Ovary (tissue), 10 donors: ENCODE results near the gene S100PBP. TPM values are rescaled to one million over a fixed set of nuclear protein-coding genes. Genes with fewer than 3 reads are reported as not detected.

ENCODE experiments used
- DNase-seq, 5 donors: peaks; one replicate each; pipeline ENCODE4 v3.0.0-alpha.2; 2019 to 2020
- H3K27ac ChIP-seq, 2 donors: fragments of 200-600 bp; one replicate each; pipeline versions ENCODE4 v1.5.1 to v1.8.0; 2019 to 2022
- H3K27me3 ChIP-seq: fragments of 200-600 bp; one replicate; pipeline ENCODE4 v1.8.0; 2022
- H3K36me3 ChIP-seq: fragments of 200-600 bp; sonication (generic); one replicate; pipeline ENCODE4 v1.5.1; 2019
- H3K4me1 ChIP-seq: one replicate; pipeline ENCODE4 v1.8.1; 2013; ENCODE audit warnings: mild to moderate bottlenecking, moderate library complexity; ENCODE audit not compliant: insufficient read depth
- H3K4me3 ChIP-seq: fragments of 200-600 bp; sonication (generic); one replicate; pipeline ENCODE4 v1.5.1; 2017
- H3K9me3 ChIP-seq, 2 donors: fragments of 200-600 bp in 1 of 2; sonication (generic) in 1 of 2; one replicate each; pipeline versions ENCODE4 v1.5.1 to v1.8.1; 2013 to 2019; ENCODE audit warnings: mild to moderate bottlenecking in 1 of 2, moderate library complexity in 1 of 2
- EP300 ChIP-seq: sonication (generic); formaldehyde crosslinking; IDR thresholded peaks from one replicate; pipeline ENCODE4 v1.6.1; 2017; ENCODE audit warnings: antibody characterized with exemption
- POLR2A ChIP-seq: fragments of 450-650 bp; IDR thresholded peaks from one replicate; pipeline ENCODE4 v1.6.1; 2017; ENCODE audit warnings: antibody characterized with exemption, mild to moderate bottlenecking, moderate library complexity
- WGBS, 3 donors: extraction: QIAGEN DNeasy Blood & Tissue Kit in 1 of 3; methylation state at CpG; one replicate each; pipeline versions ENCODE4 v1.1.5 to v1.1.7; 2013 to 2017; 5-methylcytosine and 5-hydroxymethylcytosine counted together
- intact Hi-C, 4 donors: fragments of 100-400 bp; cut with DNase I; formaldehyde crosslinking; loops; one replicate each; pipeline versions ENCODE4 v1.11.0 to v1.15.1; 2022 to 2023
- long read RNA-seq, 3 donors: library from polyadenylated mRNA in 2 of 3; unstranded in 2 of 3; transcript quantifications; one replicate each; pipeline ENCODE4 v2.0.0 and lab custom pipeline, GENCODE V29; 2021 to 2026
- polyA plus RNA-seq, 2 donors: library from polyadenylated mRNA; stranded (reverse); fragments of 200-250 nt in 1 of 2; fragments of 350-450 nt in 1 of 2; fragmentation: Illumina TruSeq in 1 of 2; extraction: RNeasy Lipid Tissue Mini Kit (QIAGEN cat#74804) in 1 of 2; gene quantifications; one replicate each; pipeline ENCODE4 v1.2.3, GENCODE V29; 2013 to 2014
- total RNA-seq, 7 donors: library from RNA; depleted of rRNA in 2 of 7; stranded (reverse); fragments of >200 nt in 2 of 7; fragmentation: NEBNext Ultra II Directional in 3 of 7; extraction: Animal tissue kit (Norgen Biotek cat#: 25700) in 3 of 7; gene quantifications; one replicate each; pipeline versions ENCODE4 v1.1.0 to v1.2.4, GENCODE V29; 2016 to 2023
- TF ChIP-seq, protein P1 (sequence below), 3 donors: fragments of 450-650 bp in 2 of 3; fragments of 200-600 bp in 1 of 3; IDR thresholded peaks; one replicate each; pipeline versions ENCODE4 v1.5.1 to v1.8.0; 2016 to 2022; ENCODE audit warnings: antibody characterized with exemption in 3 of 3, mild to moderate bottlenecking in 1 of 3
- donor health status: DM: no; HTN: no; CAD: no; lungs with moderate emphysema.
- donor health status: DM: no; HTN: no; CAD: no.
- donor health status: Bipolar disorder and iron deficiency.
- donor health status: DM: yes; HTN: yes; CAD: no.
- donor health status: DM: no; HTN: no; CAD: no.
- donor health status: DM: yes; HTN: yes; CAD: no.

The S100PBP gene
- total RNA-seq = 10 to 100 TPM; 24.8 to 64.2 (median 42.6) TPM
- polyA plus RNA-seq = 10 to 100 TPM; 18.1 to 47.0 TPM
- long read RNA-seq, donor 1, full-length matches to known transcripts = 7 of 59 reads
- long read RNA-seq, donor 1, partial matches to known transcripts = 32 of 59 reads
- long read RNA-seq, donor 1, other reads (novel, unspliced or antisense) = 20 of 59 reads
- long read RNA-seq, donor 2, full-length matches to known transcripts = 33 of 80 reads
- long read RNA-seq, donor 2, partial matches to known transcripts = 30 of 80 reads
- long read RNA-seq, donor 2, other reads (novel, unspliced or antisense) = 17 of 80 reads
- long read RNA-seq, donor 3, full-length matches to known transcripts = 18 of 41 reads
- long read RNA-seq, donor 3, partial matches to known transcripts = 4 of 41 reads
- long read RNA-seq, donor 3, other reads (novel, unspliced or antisense) = 19 of 41 reads

DNA sequence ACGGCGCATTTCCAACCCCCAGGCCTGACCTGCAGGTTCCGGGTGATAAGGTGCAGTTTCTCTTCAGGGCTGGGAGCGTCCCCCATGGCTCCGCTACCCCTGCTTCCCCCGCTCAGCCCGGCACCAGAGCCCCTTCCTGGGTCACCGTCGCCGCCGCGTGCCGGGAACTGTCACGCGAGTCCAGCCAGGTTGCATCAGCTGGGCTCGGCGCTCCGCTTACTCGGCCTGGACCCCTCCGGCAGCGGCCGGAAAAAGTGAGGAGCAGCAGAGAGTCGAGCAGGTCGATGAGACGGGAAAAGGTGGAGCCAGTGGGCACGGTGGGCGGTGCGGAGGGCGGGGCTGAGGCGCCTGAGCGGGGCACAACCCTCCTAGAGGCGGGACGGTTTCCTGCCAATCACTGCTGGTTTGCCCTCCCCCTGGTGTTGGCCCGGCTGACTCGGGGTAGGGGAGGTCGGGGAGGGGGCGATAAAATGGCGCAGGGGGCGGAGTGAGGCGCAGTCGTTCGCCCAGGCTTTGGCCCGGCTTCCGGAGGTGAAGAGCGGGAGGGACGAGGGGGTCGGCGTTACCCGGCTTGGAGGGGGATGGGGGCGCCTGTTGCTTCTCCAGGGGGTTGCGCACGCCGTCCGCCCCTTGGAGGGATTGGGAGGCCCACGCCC lies at the start of gene S100PBP, which contains the start of gene YARS1:
S100PBP (plus strand) TSS at position 495 of the 656 bp plus-strand sequence. CDS start 8,447 bp downstream, outside the sequence.
YARS1 (minus strand) TSS at position 200 of the 656 bp plus-strand sequence; CDS start at position 86, 114 bp downstream.
- H3K36me3 ChIP-seq = no peaks in the 10 kb centered on the region
- H3K4me1 ChIP-seq = peaks cover 12% of the 10 kb centered on the region
- peak within 1 kb of the TSS; percentile 95 for H3K4me3 ChIP-seq
- peak within 1 kb of the TSS; percentile 86 to 89 for H3K27ac ChIP-seq
- DNase-seq = peak; percentile 99 to 100 (median 99)
- H3K27me3 ChIP-seq = no peaks in the 10 kb centered on the region
- WGBS, 3 donors = 0 to 2% (median 0%) methylated on average over 50 to 55 of the region's 55 CpGs
- intact Hi-C loops = no loop called here
- TF ChIP-seq EP300 (no peak), POLR2A (peak; percentile 59)
- TF ChIP-seq, protein P1, sequence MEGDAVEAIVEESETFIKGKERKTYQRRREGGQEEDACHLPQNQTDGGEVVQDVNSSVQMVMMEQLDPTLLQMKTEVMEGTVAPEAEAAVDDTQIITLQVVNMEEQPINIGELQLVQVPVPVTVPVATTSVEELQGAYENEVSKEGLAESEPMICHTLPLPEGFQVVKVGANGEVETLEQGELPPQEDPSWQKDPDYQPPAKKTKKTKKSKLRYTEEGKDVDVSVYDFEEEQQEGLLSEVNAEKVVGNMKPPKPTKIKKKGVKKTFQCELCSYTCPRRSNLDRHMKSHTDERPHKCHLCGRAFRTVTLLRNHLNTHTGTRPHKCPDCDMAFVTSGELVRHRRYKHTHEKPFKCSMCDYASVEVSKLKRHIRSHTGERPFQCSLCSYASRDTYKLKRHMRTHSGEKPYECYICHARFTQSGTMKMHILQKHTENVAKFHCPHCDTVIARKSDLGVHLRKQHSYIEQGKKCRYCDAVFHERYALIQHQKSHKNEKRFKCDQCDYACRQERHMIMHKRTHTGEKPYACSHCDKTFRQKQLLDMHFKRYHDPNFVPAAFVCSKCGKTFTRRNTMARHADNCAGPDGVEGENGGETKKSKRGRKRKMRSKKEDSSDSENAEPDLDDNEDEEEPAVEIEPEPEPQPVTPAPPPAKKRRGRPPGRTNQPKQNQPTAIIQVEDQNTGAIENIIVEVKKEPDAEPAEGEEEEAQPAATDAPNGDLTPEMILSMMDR (IDR thresholded peaks at IDR 0.05) = peak in 1 of 3 donors; percentile 33
- H3K9me3 ChIP-seq = no peaks in the 10 kb centered on the region

DNA sequence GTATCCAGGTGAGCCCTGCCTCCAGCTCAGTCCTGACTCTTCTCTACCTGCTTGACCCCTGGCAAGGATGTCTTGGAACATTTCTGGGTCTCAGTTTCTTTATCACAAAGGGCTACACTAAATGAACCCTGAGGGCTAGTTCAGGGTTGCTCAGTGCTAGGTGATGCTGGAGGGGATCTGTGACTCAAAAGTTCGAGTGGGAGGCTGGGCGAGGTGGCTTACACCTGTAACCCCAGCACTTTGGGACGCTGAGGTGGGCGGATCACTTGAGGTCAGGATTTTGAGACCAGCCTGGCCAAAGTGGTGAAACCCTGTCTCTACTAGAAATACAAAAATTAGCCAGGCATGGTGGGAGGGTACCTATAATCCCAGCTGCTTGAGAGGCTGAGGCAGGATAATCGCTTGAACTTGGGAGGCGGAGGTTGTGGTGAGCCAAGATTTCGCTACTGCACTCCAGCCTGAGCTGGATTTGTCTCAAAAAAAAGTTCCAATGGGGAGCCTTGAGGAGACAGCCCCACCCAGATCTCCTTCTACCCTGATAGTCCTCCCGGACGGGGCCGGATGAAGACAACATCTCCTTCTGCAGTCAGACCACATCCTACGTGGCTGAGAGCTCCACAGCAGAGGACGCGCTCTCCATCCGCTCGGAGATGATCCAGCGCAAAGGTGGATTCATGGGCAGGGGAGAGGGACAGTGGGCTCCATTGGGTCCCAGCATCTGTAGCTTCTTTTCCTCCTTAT lies 49.2 kb upstream of the S100PBP start:
- peaks cover 32% of the 10 kb centered on the region for H3K4me1 ChIP-seq
- H3K9me3 ChIP-seq = no peaks in the 10 kb centered on the region
- 65 to 66% (median 66%) methylated on average over 16 of the region's 16 CpGs for WGBS, 3 donors
- TF ChIP-seq POLR2A = no peak
- TF ChIP-seq, protein P1 (IDR thresholded peaks at IDR 0.05) = no peak
- TF ChIP-seq EP300 = no peak
- no peaks in the 10 kb centered on the region for H3K36me3 ChIP-seq
- H3K27ac ChIP-seq = peak overlapping the region; percentile 30 to 56
- intact Hi-C loops = no loop called here
- peak in 3 of 5 donors; percentile 44 to 54 (median 47) for DNase-seq
- H3K4me3 ChIP-seq = no peak overlapping the region
- H3K27me3 ChIP-seq = no peaks in the 10 kb centered on the region

DNA sequence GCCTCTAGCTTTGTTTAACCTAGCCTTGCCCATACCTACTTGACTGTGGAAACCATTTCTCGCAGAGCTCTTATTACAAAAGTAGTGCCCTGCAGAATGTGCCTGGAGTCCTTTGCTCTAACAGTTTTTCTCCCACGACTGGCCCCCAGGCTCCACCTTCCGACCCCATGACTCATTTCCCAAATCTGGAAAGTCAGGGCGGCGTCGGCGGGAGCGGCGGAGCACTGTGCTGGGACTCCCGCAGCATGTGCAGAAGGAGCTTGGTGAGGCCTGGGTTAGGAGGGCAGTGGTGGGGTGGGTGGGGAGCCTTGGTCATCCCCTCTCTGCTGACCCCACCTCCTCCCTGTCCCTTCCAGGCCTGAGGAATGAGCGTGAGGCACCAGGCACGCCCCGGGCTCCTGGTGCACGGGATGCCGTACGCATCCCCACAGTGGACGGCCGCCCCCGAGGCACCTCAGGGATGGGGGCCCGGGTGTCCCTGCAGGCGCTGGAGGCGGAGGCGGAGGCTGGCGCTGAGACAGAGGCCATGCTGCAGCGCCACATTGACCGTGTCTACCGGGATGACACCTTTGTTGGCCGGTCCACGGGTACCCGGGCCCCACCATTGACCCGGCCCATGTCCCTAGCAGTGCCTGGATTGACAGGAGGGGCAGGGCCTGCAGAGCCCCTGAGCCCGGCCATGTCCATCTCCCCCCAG lies 47.8 kb upstream of the S100PBP start:
- peak; percentile 53 to 70 (median 68) for DNase-seq
- Histone ChIP-seq H3K27me3 (no peaks in the 10 kb centered on the region), H3K27ac (no peak overlapping the region), H3K36me3 (no peaks in the 10 kb centered on the region), H3K4me1 (peaks cover 32% of the 10 kb centered on the region), H3K9me3 (no peaks in the 10 kb centered on the region), H3K4me3 (no peak overlapping the region)
- no peak for TF ChIP-seq POLR2A
- TF ChIP-seq, protein P1 (IDR thresholded peaks at IDR 0.05) = no peak
- no peak for TF ChIP-seq EP300
- intact Hi-C loops = loop anchor here (5.0 kb wide), 2 partner anchors 57 to 103 kb away; partner anchors contain the start of gene FNDC5 (in 1 of the 4)
- WGBS, 3 donors = 66 to 75% (median 74%) methylated on average over 31 to 32 of the region's 32 CpGs
